Measurements from ENCODE around the gene PLEKHO2.

- TF ChIP-seq POLR2A (IDR thresholded peaks at IDR 0.05; ENCODE audit: low read depth, low read length) (no peak), POLR2AphosphoS5 (IDR thresholded peaks at IDR 0.05; ENCODE audit: low read depth, low read length) (no peak)
Measured at GRCh38 chr15:64841060-64841343, 713 bp upstream of the PLEKHO2 start.
